Neural progenitor cell (in vitro differentiated cells): ENCODE results near the gene DNAJC5.

Source experiments
- EZH2phosphoT487 ChIP-seq: fragments of 200-600 bp; sonication (generic); IDR thresholded peaks from 2 replicates; pipeline ENCODE4 v1.6.1; 2017; ENCODE audit warnings: antibody characterized with exemption
- TF ChIP-seq, protein P1 (sequence below): fragments of 200-600 bp; sonication (generic); IDR thresholded peaks from 2 replicates; pipeline ENCODE4 v1.5.1; 2017; ENCODE audit warnings: antibody characterized with exemption, mild to moderate bottlenecking

DNA sequence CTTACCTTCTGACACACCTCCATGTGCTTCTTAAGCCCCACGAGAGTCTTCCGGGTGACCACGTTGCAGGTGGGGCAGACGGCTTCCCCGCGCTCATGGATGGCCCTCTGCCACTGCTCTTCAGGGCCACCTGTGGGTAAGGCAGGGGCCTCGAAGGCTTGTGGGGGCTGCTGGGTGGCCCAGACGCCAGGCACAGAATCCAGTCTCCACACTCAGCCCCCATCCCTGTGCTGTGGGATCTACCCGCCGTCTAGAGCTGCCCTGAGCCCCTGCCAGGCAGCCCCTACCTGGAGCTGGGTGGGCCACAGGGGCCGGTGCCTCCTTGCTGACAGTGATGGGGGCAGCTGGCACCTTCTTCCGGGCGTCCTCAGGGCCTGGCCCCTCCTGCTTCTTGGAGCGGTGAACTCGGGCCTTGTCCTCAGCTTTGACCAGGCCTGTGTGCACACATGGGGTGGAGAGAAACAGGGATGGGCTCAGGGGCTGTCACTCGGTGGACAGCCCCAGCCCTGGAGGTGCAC lies 68.9 kb downstream of the DNAJC5 start:
- TF ChIP-seq, protein P1, sequence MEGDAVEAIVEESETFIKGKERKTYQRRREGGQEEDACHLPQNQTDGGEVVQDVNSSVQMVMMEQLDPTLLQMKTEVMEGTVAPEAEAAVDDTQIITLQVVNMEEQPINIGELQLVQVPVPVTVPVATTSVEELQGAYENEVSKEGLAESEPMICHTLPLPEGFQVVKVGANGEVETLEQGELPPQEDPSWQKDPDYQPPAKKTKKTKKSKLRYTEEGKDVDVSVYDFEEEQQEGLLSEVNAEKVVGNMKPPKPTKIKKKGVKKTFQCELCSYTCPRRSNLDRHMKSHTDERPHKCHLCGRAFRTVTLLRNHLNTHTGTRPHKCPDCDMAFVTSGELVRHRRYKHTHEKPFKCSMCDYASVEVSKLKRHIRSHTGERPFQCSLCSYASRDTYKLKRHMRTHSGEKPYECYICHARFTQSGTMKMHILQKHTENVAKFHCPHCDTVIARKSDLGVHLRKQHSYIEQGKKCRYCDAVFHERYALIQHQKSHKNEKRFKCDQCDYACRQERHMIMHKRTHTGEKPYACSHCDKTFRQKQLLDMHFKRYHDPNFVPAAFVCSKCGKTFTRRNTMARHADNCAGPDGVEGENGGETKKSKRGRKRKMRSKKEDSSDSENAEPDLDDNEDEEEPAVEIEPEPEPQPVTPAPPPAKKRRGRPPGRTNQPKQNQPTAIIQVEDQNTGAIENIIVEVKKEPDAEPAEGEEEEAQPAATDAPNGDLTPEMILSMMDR = no peak
- no peak for TF ChIP-seq EZH2phosphoT487
